GM23338 (cell line): ENCODE measurements around the gene CDH4. TPM values are rescaled to one million over a fixed set of nuclear protein-coding genes. Genes with fewer than 3 reads are reported as not detected.

Experiments used
- ATAC-seq: fragments of 200-7000 bp; cut with Tn5 transposase; 3 replicates; pipeline ENCODE4 v1.9.1; 2020
- DNase-seq: peaks from one replicate; pipeline ENCODE4 v3.0.0-alpha.2; 2015; ENCODE audit warnings: low spot score
- H2AFZ ChIP-seq: fragments of 200-600 bp; sonication (generic); 2 replicates; pipeline ENCODE4 v1.8.0; 2016; ENCODE audit warnings: antibody characterized with exemption, mild to moderate bottlenecking, moderate library complexity
- H3F3A ChIP-seq: fragments of 200-600 bp; sonication (generic); replicated peaks from 2 replicates; pipeline ENCODE4 v1.8.0; 2017; ENCODE audit warnings: antibody characterized with exemption, mixed run types, low read depth
- H3K27ac ChIP-seq: fragments of 200-600 bp; sonication (generic); 2 replicates; pipeline ENCODE4 v1.6.1; 2016; ENCODE audit warnings: low read depth
- H3K27me3 ChIP-seq: fragments of 200-600 bp; sonication (generic); 2 replicates; pipeline ENCODE4 v1.8.0; 2016; ENCODE audit warnings: mild to moderate bottlenecking, mixed run types, moderate library complexity; ENCODE audit not compliant: insufficient read depth
- H3K36me3 ChIP-seq: fragments of 200-600 bp; sonication (generic); 2 replicates; pipeline ENCODE4 v1.8.0; 2016; ENCODE audit warnings: mild to moderate bottlenecking; ENCODE audit not compliant: insufficient read depth
- H3K4me1 ChIP-seq: fragments of 200-600 bp; sonication (generic); 2 replicates; pipeline ENCODE4 v1.8.0; 2016; ENCODE audit warnings: mild to moderate bottlenecking, moderate library complexity; ENCODE audit not compliant: insufficient read depth
- H3K4me2 ChIP-seq: fragments of 200-600 bp; sonication (generic); 2 replicates; pipeline ENCODE4 v1.7.1; 2017; ENCODE audit warnings: mixed run types
- H3K4me3 ChIP-seq: fragments of 200-600 bp; sonication (generic); 2 replicates; pipeline ENCODE4 v1.6.1; 2016; ENCODE audit warnings: mixed run types
- H3K79me2 ChIP-seq: fragments of 200-600 bp; sonication (generic); replicated peaks from 2 replicates; pipeline ENCODE4 v1.8.0; 2017; ENCODE audit warnings: mild to moderate bottlenecking; ENCODE audit not compliant: insufficient read depth
- H3K9me2 ChIP-seq: fragments of 200-600 bp; sonication (generic); 2 replicates; pipeline ENCODE4 v1.8.0; 2017; ENCODE audit not compliant: insufficient read depth
- H4K20me1 ChIP-seq: fragments of 200-600 bp; sonication (generic); replicated peaks from 2 replicates; pipeline ENCODE4 v1.8.0; 2017; ENCODE audit warnings: mild to moderate bottlenecking; ENCODE audit not compliant: insufficient read depth
- H3K27ac Mint-ChIP-seq: 2 replicates; pipeline ENCODE4 v1.8.0; 2020; ENCODE audit warnings: inconsistent platforms, mild to moderate bottlenecking, moderate library complexity, mixed read lengths
- H3K27me3 Mint-ChIP-seq: 3 replicates; pipeline ENCODE4 v1.8.0; 2022; ENCODE audit warnings: low read depth, mild to moderate bottlenecking, moderate library complexity, mixed read lengths, inconsistent platforms; ENCODE audit not compliant: insufficient read depth, poor library complexity
- H3K36me3 Mint-ChIP-seq: 3 replicates; pipeline ENCODE4 v1.8.0; 2021; ENCODE audit warnings: low read depth, mild to moderate bottlenecking, inconsistent platforms, moderate library complexity, mixed read lengths
- H3K4me1 Mint-ChIP-seq: 3 replicates; pipeline ENCODE4 v1.8.0; 2020; ENCODE audit warnings: mild to moderate bottlenecking, inconsistent platforms, mixed read lengths
- H3K4me3 Mint-ChIP-seq: 3 replicates; pipeline ENCODE4 v1.8.0; 2021; ENCODE audit warnings: moderate library complexity, mild to moderate bottlenecking, inconsistent platforms, mixed read lengths
- H3K9me3 Mint-ChIP-seq: 3 replicates; pipeline ENCODE4 v1.8.0; 2020; ENCODE audit warnings: moderate library complexity, mild to moderate bottlenecking, inconsistent platforms, mixed read lengths
- CREB1 ChIP-seq: fragments of 250-450 bp; sonication (Bioruptor Pico); IDR thresholded peaks from 2 replicates; pipeline ENCODE4 v1.5.0; 2020; ENCODE audit warnings: low read depth, mild to moderate bottlenecking, moderate library complexity
- CTCF ChIP-seq, 2 experiments: fragments of 200-600 bp in 1 of 2; sonication (generic) in 1 of 2; conservative IDR thresholded peaks; 2 replicates each; pipeline versions ENCODE4 v1.5.1 to v1.6.1; 2016 to 2017; ENCODE audit warnings: antibody characterized with exemption in 2 of 2, low read depth in 2 of 2, mild to moderate bottlenecking in 2 of 2, moderate library complexity in 1 of 2
- NANOG ChIP-seq: IDR thresholded peaks from 2 replicates; pipeline ENCODE4 v1.6.1; 2016; ENCODE audit warnings: antibody characterized with exemption, borderline replicate concordance
- POLR2AphosphoS5 ChIP-seq: IDR thresholded peaks from 2 replicates; pipeline ENCODE4 v1.6.1; 2016; ENCODE audit warnings: antibody characterized with exemption, low read depth
- ZNF114 ChIP-seq: fragments of 250-450 bp; sonication (Bioruptor Pico); IDR thresholded peaks from 2 replicates; pipeline ENCODE4 v1.5.0; 2020; ENCODE audit warnings: mild to moderate bottlenecking, moderate library complexity
- ZNF331 ChIP-seq: fragments of 250-450 bp; sonication (Bioruptor Pico); IDR thresholded peaks from 2 replicates; pipeline ENCODE4 v1.5.0; 2020; ENCODE audit warnings: low read depth, mild to moderate bottlenecking, moderate library complexity
- ZNF462 ChIP-seq: fragments of 250-450 bp; sonication (Bioruptor Pico); IDR thresholded peaks from 2 replicates; pipeline ENCODE4 v1.5.0; 2020; ENCODE audit warnings: mild to moderate bottlenecking, moderate library complexity
- polyA plus RNA-seq: library from polyadenylated mRNA; unstranded; fragments of >200 nt; fragmentation: Nextera tagmentation; extraction: Ambion mirVana; gene quantifications from 2 replicates; pipeline ENCODE4 v1.2.1, GENCODE V29; 2016
- total RNA-seq: library from RNA; depleted of rRNA; stranded (reverse); fragments of >200 nt; shearing (Covaris generic); gene quantifications from 2 replicates; pipeline ENCODE4 v1.2.3, GENCODE V29; 2014

The CDH4 gene
- total and polyA plus RNA-seq, 2 experiments from 2014 or later = 1.2 to 4.2 TPM

- TF ChIP-seq ZNF462 (CRISPR knock-in tag) (no peak), ZNF114 (CRISPR knock-in tag) (no peak), CREB1 (CRISPR knock-in tag) (no peak), POLR2AphosphoS5 (no peak), NANOG (no peak)
Observed at GRCh38 chr20:61841551-61841950, 589.5 kb downstream of the CDH4 start (continued).

DNA sequence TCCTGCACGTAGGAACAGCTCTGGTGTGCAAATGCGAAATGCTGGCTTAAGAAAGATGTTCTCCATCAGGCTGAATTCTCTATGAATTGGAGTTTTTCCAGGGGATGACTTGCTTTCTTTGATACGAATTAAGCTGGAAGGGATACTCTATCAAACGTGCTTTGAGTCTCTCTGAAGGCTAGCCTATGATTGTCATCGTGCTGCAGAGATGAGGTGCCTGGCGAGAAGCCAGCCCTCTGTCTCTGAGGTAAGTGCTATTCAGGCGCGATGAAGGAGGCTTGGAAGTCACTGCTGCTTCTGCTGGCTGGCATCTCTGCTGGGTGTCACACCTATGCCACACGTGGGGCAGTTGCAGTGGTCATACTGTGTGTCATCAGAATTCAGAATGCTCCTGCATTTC is 589.9 kb downstream of the CDH4 start:
- H2AFZ ChIP-seq = no peak overlapping the region
- DNase-seq = no peak
- no peaks in the 10 kb centered on the region for H3K36me3 ChIP-seq
- no peaks in the 10 kb centered on the region for H3K9me2 ChIP-seq
- no peaks in the 10 kb centered on the region for H3K27me3 ChIP-seq
- no peaks in the 10 kb centered on the region for H3K4me1 Mint-ChIP-seq
- no peak overlapping the region for H3K4me2 ChIP-seq
- no peak overlapping the region for H3K4me3 Mint-ChIP-seq
- TF ChIP-seq CTCF (conservative IDR thresholded peaks at IDR 0.05; ENCODE audit: low read depth in 2 of 2) (no peak), ZNF331 (CRISPR knock-in tag) (no peak)
- no peak overlapping the region for H3K27ac ChIP-seq
- H3K9me3 Mint-ChIP-seq = peaks cover 3% of the 10 kb centered on the region; the same call in 1 of the 3 replicates
- 0 out of 3 replicates have a peak, but pooled peaks cover 3% of the 10 kb centered on the region for H3K36me3 Mint-ChIP-seq
- no peaks in the 10 kb centered on the region for H4K20me1 ChIP-seq
- no peaks in the 10 kb centered on the region for H3F3A ChIP-seq
- no peaks in the 10 kb centered on the region for H3K4me1 ChIP-seq
- no peak overlapping the region for H3K4me3 ChIP-seq
- ATAC-seq = no peak
- no peaks in the 10 kb centered on the region for H3K79me2 ChIP-seq
- no peak overlapping the region for H3K27ac Mint-ChIP-seq
- H3K27me3 Mint-ChIP-seq = peaks cover 14% of the 10 kb centered on the region
